Measurements from ENCODE around the gene SHISAL1.
"Not testable (repeated sequence)": the region's sequence is repeated elsewhere in the genome, so short reads cannot be mapped to it uniquely, and the experiment has no call there.

Gene SHISAL1

GRCh38 chr22:44309137-44309536, 3.6 kb downstream of the SHISAL1 start:
- TF ChIP-seq CTCF (IDR thresholded peaks at IDR 0.05; ENCODE audit: insufficient read depth, missing control alignments) = no peak
- no peak for FAIRE-seq
- DNase-seq (ENCODE audit: insufficient read length, low spot score) = peak; percentile 65

- TF ChIP-seq CTCF (IDR thresholded peaks at IDR 0.05; ENCODE audit: insufficient read depth, missing control alignments) = no peak
- DNase-seq (ENCODE audit: insufficient read length, low spot score) (no peak), FAIRE-seq (no peak)
Observed at GRCh38 chr22:44307509-44308169, 5.1 kb downstream of the SHISAL1 start.

- FAIRE-seq (no peak), DNase-seq (ENCODE audit: insufficient read length, low spot score) (no peak)
- no peak for TF ChIP-seq CTCF (IDR thresholded peaks at IDR 0.05; ENCODE audit: insufficient read depth, missing control alignments)
Observed at GRCh38 chr22:44305888-44306287, 6.9 kb downstream of the SHISAL1 start.

GRCh38 chr22:44305455-44305854, 7.3 kb downstream of the SHISAL1 start:
- DNase-seq (ENCODE audit: insufficient read length, low spot score) = no peak
- no peak for TF ChIP-seq CTCF (IDR thresholded peaks at IDR 0.05; ENCODE audit: insufficient read depth, missing control alignments)
- no peak for FAIRE-seq

GRCh38 chr22:44304911-44305310, 7.8 kb downstream of the SHISAL1 start:
- DNase-seq (ENCODE audit: insufficient read length, low spot score) = no peak
- no peak for TF ChIP-seq CTCF (IDR thresholded peaks at IDR 0.05; ENCODE audit: insufficient read depth, missing control alignments)
- FAIRE-seq = no peak

GRCh38 chr22:44304354-44304753, 8.4 kb downstream of the SHISAL1 start:
- no peak for TF ChIP-seq CTCF (IDR thresholded peaks at IDR 0.05; ENCODE audit: insufficient read depth, missing control alignments)
- peak; percentile 89 for DNase-seq (ENCODE audit: insufficient read length, low spot score)
- FAIRE-seq = no peak

- not testable (repeated sequence) for FAIRE-seq; DNase-seq (ENCODE audit: insufficient read length, low spot score)
Observed at GRCh38 chr22:44302363-44302762, 10.4 kb downstream of the SHISAL1 start.

GRCh38 chr22:44301039-44301438, 11.7 kb downstream of the SHISAL1 start:
- TF ChIP-seq CTCF (IDR thresholded peaks at IDR 0.05; ENCODE audit: insufficient read depth, missing control alignments) = no peak
- FAIRE-seq (no peak), DNase-seq (ENCODE audit: insufficient read length, low spot score) (no peak)
